Thymus (tissue), 11 donors: ENCODE measurements around the gene RABAC1. TPM values are rescaled to one million over a fixed set of nuclear protein-coding genes. Genes with fewer than 3 reads are reported as not detected.
A peak's percentile ranks its signal among the peaks of the same experiment; 100 is the strongest.

Experiments
- DNase-seq, 9 donors: peaks; one replicate each; pipeline ENCODE4 v3.0.0-alpha.2; 2013; ENCODE audit warnings: low spot score in 9 of 9, low read depth in 6 of 9, missing footprints in 1 of 9
- H3K27ac ChIP-seq, 2 donors: one replicate each; pipeline ENCODE4 v1.5.1; 2013; ENCODE audit warnings: control low read depth in 1 of 2, low read depth in 1 of 2, low read length in 1 of 2, mild to moderate bottlenecking in 1 of 2, moderate library complexity in 1 of 2
- H3K27me3 ChIP-seq, 2 donors: one replicate each; pipeline ENCODE4 v1.5.1; 2013; ENCODE audit warnings: low read length in 1 of 2; ENCODE audit not compliant: control insufficient read depth in 2 of 2, insufficient read depth in 1 of 2
- H3K36me3 ChIP-seq, 2 donors: one replicate each; pipeline ENCODE4 v1.5.1; 2013; ENCODE audit warnings: low read length in 1 of 2, mild to moderate bottlenecking in 1 of 2, moderate library complexity in 1 of 2; ENCODE audit not compliant: control insufficient read depth in 2 of 2, insufficient read depth in 2 of 2
- H3K4me1 ChIP-seq, 2 donors: one replicate each; pipeline ENCODE4 v1.5.1; 2013; ENCODE audit warnings: low read length in 2 of 2; ENCODE audit not compliant: control insufficient read depth in 2 of 2, insufficient read depth in 2 of 2
- H3K4me3 ChIP-seq, 2 donors: one replicate each; pipeline ENCODE4 v1.5.1; 2013; ENCODE audit warnings: low read length in 2 of 2, control low read depth in 1 of 2, mild to moderate bottlenecking in 1 of 2
- H3K9me3 ChIP-seq, 2 donors: one replicate each; pipeline ENCODE4 v1.5.1; 2013; ENCODE audit warnings: low read length in 1 of 2, mild to moderate bottlenecking in 1 of 2; ENCODE audit not compliant: control insufficient read depth in 2 of 2, insufficient read depth in 1 of 2
- WGBS: extraction: QIAGEN DNeasy Blood & Tissue Kit; methylation state at CpG from one replicate; pipeline ENCODE4 v1.1.7; 2013; 5-methylcytosine and 5-hydroxymethylcytosine counted together
- polyA plus RNA-seq: library from polyadenylated mRNA; stranded (reverse); fragments of 200-250 nt; gene quantifications from one replicate; pipeline ENCODE4 v1.2.3, GENCODE V29; 2013
- total RNA-seq: library from RNA; stranded (reverse); fragments of 120-200 nt; gene quantifications from one replicate; pipeline ENCODE4 v1.2.4, GENCODE V29; 2013
- donor health status: healthy.

RABAC1 gene
- total and polyA plus RNA-seq, 2 donors, result 111 to 116 TPM

GRCh38 chr19:41935760-41936415, 23.2 kb downstream of the RABAC1 start:
- H3K9me3 ChIP-seq, result no peaks in the 10 kb centered on the region
- no peaks in the 10 kb centered on the region for H3K36me3 ChIP-seq
- no peak overlapping the region for H3K27ac ChIP-seq
- peaks cover 21 to 89% of the 10 kb centered on the region in 2 donors for H3K27me3 ChIP-seq
- H3K4me1 ChIP-seq, result peaks cover 0 to 24% of the 10 kb centered on the region in 2 donors
- H3K4me3 ChIP-seq, result no peak overlapping the region
- no peak for DNase-seq
- 62% methylated on average over 26 of the region's 26 CpGs for WGBS

GRCh38 chr19:41934849-41935374, 24.2 kb downstream of the RABAC1 start:
- WGBS, result 46% methylated on average over 7 of the region's 7 CpGs
- no peaks in the 10 kb centered on the region for H3K36me3 ChIP-seq
- H3K9me3 ChIP-seq, result no peaks in the 10 kb centered on the region
- H3K4me1 ChIP-seq, result peaks cover 8 to 28% of the 10 kb centered on the region in 2 donors
- peaks cover 23 to 89% of the 10 kb centered on the region in 2 donors for H3K27me3 ChIP-seq
- H3K27ac ChIP-seq, result no peak overlapping the region
- no peak overlapping the region for H3K4me3 ChIP-seq
- DNase-seq, result peak in 5 of 9 donors; percentile 63 to 81 (median 67)

GRCh38 chr19:41933693-41934426, 25.3 kb downstream of the RABAC1 start:
- Histone ChIP-seq H3K4me1 (peaks cover 14 to 36% of the 10 kb centered on the region in 2 donors), H3K27me3 (peaks cover 25 to 90% of the 10 kb centered on the region in 2 donors), H3K27ac (no peak overlapping the region), H3K9me3 (no peaks in the 10 kb centered on the region), H3K4me3 (no peak overlapping the region), H3K36me3 (no peaks in the 10 kb centered on the region)
- 71% methylated on average over 7 of the region's 7 CpGs for WGBS
- DNase-seq, result no peak

GRCh38 chr19:41932720-41933332, 26.3 kb downstream of the RABAC1 start:
- 89% methylated on average over 29 of the region's 29 CpGs for WGBS
- peaks cover 0 to 1% of the 10 kb centered on the region in 2 donors for H3K9me3 ChIP-seq
- peaks cover 35 to 96% of the 10 kb centered on the region in 2 donors for H3K27me3 ChIP-seq
- H3K4me3 ChIP-seq, result no peak overlapping the region
- DNase-seq, result no peak
- peaks cover 14 to 43% of the 10 kb centered on the region in 2 donors for H3K4me1 ChIP-seq
- H3K36me3 ChIP-seq, result no peaks in the 10 kb centered on the region
- H3K27ac ChIP-seq, result no peak overlapping the region

GRCh38 chr19:41932259-41932719, 26.8 kb downstream of the RABAC1 start:
- Histone ChIP-seq H3K27ac (no peak overlapping the region), H3K4me3 (no peak overlapping the region), H3K36me3 (no peaks in the 10 kb centered on the region), H3K9me3 (peaks cover 0 to 1% of the 10 kb centered on the region in 2 donors), H3K27me3 (peaks cover 37 to 96% of the 10 kb centered on the region in 2 donors), H3K4me1 (peaks cover 14 to 45% of the 10 kb centered on the region in 2 donors)
- WGBS, result 77% methylated on average over 11 of the region's 11 CpGs
- no peak for DNase-seq

GRCh38 chr19:41930926-41931592, 28.1 kb downstream of the RABAC1 start:
- Histone ChIP-seq H3K27me3 (peaks cover 45 to 96% of the 10 kb centered on the region in 2 donors), H3K9me3 (peaks cover 0 to 1% of the 10 kb centered on the region in 2 donors), H3K4me3 (no peak overlapping the region), H3K27ac (no peak overlapping the region), H3K4me1 (peaks cover 14 to 45% of the 10 kb centered on the region in 2 donors), H3K36me3 (no peaks in the 10 kb centered on the region)
- DNase-seq, result peak in 1 of 9 donors; percentile 45
- WGBS, result 29% methylated on average over 17 of the region's 17 CpGs

GRCh38 chr19:41930322-41930722, 28.8 kb downstream of the RABAC1 start:
- 20% methylated on average over 7 of the region's 7 CpGs for WGBS
- peaks cover 0 to 1% of the 10 kb centered on the region in 2 donors for H3K9me3 ChIP-seq
- DNase-seq, result peak in 1 of 9 donors; percentile 57
- peaks cover 42 to 96% of the 10 kb centered on the region in 2 donors for H3K27me3 ChIP-seq
- peaks cover 14 to 45% of the 10 kb centered on the region in 2 donors for H3K4me1 ChIP-seq
- H3K4me3 ChIP-seq, result no peak overlapping the region
- H3K27ac ChIP-seq, result no peak overlapping the region
- no peaks in the 10 kb centered on the region for H3K36me3 ChIP-seq

GRCh38 chr19:41929536-41930071, 29.5 kb downstream of the RABAC1 start:
- no peak overlapping the region for H3K27ac ChIP-seq
- no peaks in the 10 kb centered on the region for H3K36me3 ChIP-seq
- no peak overlapping the region for H3K4me3 ChIP-seq
- H3K9me3 ChIP-seq, result peaks cover 1 to 3% of the 10 kb centered on the region in 2 donors
- H3K27me3 ChIP-seq, result peaks cover 43 to 96% of the 10 kb centered on the region in 2 donors
- H3K4me1 ChIP-seq, result peaks cover 14 to 42% of the 10 kb centered on the region in 2 donors
- 40% methylated on average over 14 of the region's 14 CpGs for WGBS
- DNase-seq, result no peak
